Panc1 (cell line): ENCODE results near the gene TBRG1. TPM values are rescaled to one million over a fixed set of nuclear protein-coding genes. Genes with fewer than 3 reads are reported as not detected.

Experiments
- ATAC-seq: fragments of 200-7000 bp; cut with Tn5 transposase; 2 replicates; pipeline ENCODE4 v1.9.1; 2020; ENCODE audit warnings: mild to moderate bottlenecking, moderate library complexity
- BruUV-seq: library from RNA; stranded (reverse); fragments of 400-500 nt; replicated peaks from 2 replicates; lab custom pipeline; 2021; lab: Mats Ljungman, UMichigan
- CTCF ChIA-PET: fragments of 300-600 bp; sonication (Branson Sonifier 250); formaldehyde crosslinking; loops from one replicate; lab custom pipeline; 2022; ENCODE audit warnings: antibody characterized with exemption; lab: Charles Lee
- POLR2A ChIA-PET: fragments of 300-600 bp; sonication (Branson Sonifier 250); formaldehyde crosslinking; loops from one replicate; lab custom pipeline; 2022; ENCODE audit warnings: antibody characterized with exemption; lab: Charles Lee
- DNase-seq: peaks from one replicate; pipeline ENCODE4 v3.0.0-alpha.2; 2010; ENCODE audit warnings: low read depth, low spot score
- H3K27ac ChIP-seq: 2 replicates; pipeline ENCODE4 v1.5.1; 2011; ENCODE audit warnings: mild to moderate bottlenecking, low read length, inconsistent platforms
- H3K27me3 ChIP-seq: fragments of 200-500 bp; sonication (Bioruptor generic); 2 replicates; pipeline ENCODE4 v1.6.0; 2014; ENCODE audit warnings: low read length, inconsistent platforms; ENCODE audit not compliant: control insufficient read depth, insufficient read depth
- H3K36me3 ChIP-seq: fragments of 200-500 bp; sonication (Bioruptor generic); 2 replicates; pipeline ENCODE4 v1.5.1; 2014; ENCODE audit warnings: inconsistent platforms, mild to moderate bottlenecking, low read length, moderate library complexity; ENCODE audit not compliant: control insufficient read depth, insufficient read depth
- H3K4me1 ChIP-seq: 2 replicates; pipeline ENCODE4 v1.5.1; 2011; ENCODE audit warnings: inconsistent platforms, mild to moderate bottlenecking, low read length, moderate library complexity; ENCODE audit not compliant: control insufficient read depth, insufficient read depth
- H3K4me3 ChIP-seq, 2 experiments: 2 replicates each; pipeline ENCODE4 v1.5.1; 2011 to 2012; ENCODE audit warnings: low read depth in 2 of 2, low read length in 2 of 2, mild to moderate bottlenecking in 2 of 2, inconsistent platforms in 1 of 2, moderate library complexity in 1 of 2
- H3K9me3 ChIP-seq: fragments of 200-500 bp; sonication (Bioruptor generic); 2 replicates; pipeline ENCODE4 v1.5.1; 2014; ENCODE audit warnings: low read depth, mild to moderate bottlenecking, inconsistent platforms, low read length, moderate library complexity; ENCODE audit not compliant: control insufficient read depth, insufficient read depth
- CTCF ChIP-seq: fragments of 450-650 bp; IDR thresholded peaks from 2 replicates; pipeline ENCODE4 v1.5.1; 2017; ENCODE audit warnings: mild to moderate bottlenecking
- POLR2AphosphoS5 ChIP-seq: IDR thresholded peaks from 2 replicates; pipeline ENCODE4 v1.6.1; 2012; ENCODE audit warnings: mild to moderate bottlenecking, low read depth, low read length, moderate library complexity
- REST ChIP-seq, 2 experiments: IDR thresholded peaks; 2 replicates each; pipeline ENCODE4 v1.6.1; 2011 to 2012; ENCODE audit warnings: low read depth in 2 of 2, control low read depth in 1 of 2, low read length in 1 of 2, mild to moderate bottlenecking in 1 of 2, moderate library complexity in 1 of 2; ENCODE audit not compliant: insufficient read depth in 1 of 2
- SIN3A ChIP-seq: IDR thresholded peaks from 2 replicates; pipeline ENCODE4 v1.6.1; 2012; ENCODE audit warnings: low read depth, mild to moderate bottlenecking, low read length, moderate library complexity, borderline replicate concordance; ENCODE audit not compliant: insufficient read depth
- TCF7L2 ChIP-seq: IDR thresholded peaks from 2 replicates; pipeline ENCODE4 v1.6.1; 2011; ENCODE audit warnings: mild to moderate bottlenecking, low read depth, low read length, inconsistent platforms
- in situ Hi-C: cut with HindIII; loops from 2 replicates; pipeline ENCODE4 v1.10.0; 2016; ENCODE audit warnings: low sequenced_read_pairs, low pct_unique_long_range_greater_than_20kb
- intact Hi-C: fragments of 100-400 bp; cut with micrococcal nuclease; formaldehyde crosslinking; loops from one replicate; pipeline ENCODE4 v1.10.0; 2022; ENCODE audit not compliant: unreplicated experiment
- total RNA-seq: library from RNA; stranded (reverse); gene quantifications from one replicate; pipeline ENCODE4 v1.2.1, GENCODE V29; 2021; ENCODE audit not compliant: unreplicated experiment

TBRG1 gene
- total RNA-seq, 1 experiment from 2014 or later = 35.0 TPM

DNA sequence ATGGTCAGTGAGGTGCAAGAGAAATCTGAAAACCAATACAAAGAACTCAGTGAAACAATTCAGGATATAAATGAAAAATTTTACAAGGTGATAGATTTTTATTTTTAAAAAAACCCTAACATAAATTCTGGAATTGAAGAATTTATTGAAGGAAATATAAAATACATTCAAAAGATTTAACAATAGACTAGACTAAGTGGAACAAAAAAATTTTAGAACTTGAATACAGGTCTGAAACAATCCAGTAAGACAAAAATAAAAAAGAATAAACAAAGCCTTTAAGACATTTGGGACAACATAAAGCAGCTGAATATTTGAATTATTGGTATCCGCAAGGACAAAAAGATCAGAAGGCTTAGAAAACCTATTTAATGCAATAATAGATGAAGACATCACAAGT is 59.8 kb downstream of the TBRG1 start:
- ATAC-seq = no peak
- peaks cover 16% of the 10 kb centered on the region; the same call in 1 of the 2 replicates for H3K9me3 ChIP-seq
- no peaks in the 10 kb centered on the region for H3K4me1 ChIP-seq
- BruUV-seq = no TSS peak
- intact Hi-C loops (no loop called here), in situ Hi-C loops (no loop called here)
- no peak for DNase-seq
- CTCF ChIA-PET = no interaction called here
- no peak overlapping the region for H3K27ac ChIP-seq
- TF ChIP-seq REST (IDR thresholded peaks at IDR 0.05; ENCODE audit: insufficient read depth in 1 of 2, low read depth in 2 of 2, low read length in 1 of 2) = no peak
- TF ChIP-seq TCF7L2 = no peak
- TF ChIP-seq POLR2AphosphoS5 = no peak
- TF ChIP-seq CTCF = no peak
- no peak for TF ChIP-seq SIN3A
- POLR2A ChIA-PET = no interaction called here
- no peaks in the 10 kb centered on the region for H3K36me3 ChIP-seq
- H3K27me3 ChIP-seq = no peaks in the 10 kb centered on the region
- H3K4me3 ChIP-seq = no peak overlapping the region

Other genes with a start within 250 kb of the TBRG1 start
- not detected for gene OR8B2, start 238.4 kb upstream of the TBRG1 start, total RNA-seq
- gene OR8B3, start 223.8 kb upstream of the TBRG1 start, total RNA-seq = not detected
- gene OR8B4, start 198.0 kb upstream of the TBRG1 start, total RNA-seq = not detected
- not detected for gene OR8B8, start 177.2 kb upstream of the TBRG1 start, total RNA-seq
- gene OR8B12, start 79.2 kb upstream of the TBRG1 start, total RNA-seq = not detected
- gene OR8A1, start 52.9 kb upstream of the TBRG1 start, total RNA-seq = not detected
- gene PANX3, start 11.4 kb upstream of the TBRG1 start, total RNA-seq = not detected
- gene SIAE, start 50.9 kb downstream of the TBRG1 start, total RNA-seq = 14.9 TPM
- 10.1 TPM for gene SPA17, start 51.0 kb downstream of the TBRG1 start, total RNA-seq
- gene NRGN, start 117.1 kb downstream of the TBRG1 start, total RNA-seq = 5.7 TPM
- not detected for gene VSIG2, start 129.4 kb downstream of the TBRG1 start, total RNA-seq
- gene ESAM, start 139.4 kb downstream of the TBRG1 start, total RNA-seq = 1.6 TPM
- gene MSANTD2, start 177.5 kb downstream of the TBRG1 start, total RNA-seq = 20.5 TPM
- 12.0 TPM for gene ROBO3, start 242.6 kb downstream of the TBRG1 start, total RNA-seq